GM12801 (cell line): ENCODE data around the gene ITPR3.

ENCODE experiments used
- TF ChIP-seq, protein P1 (sequence below): IDR thresholded peaks from one replicate; pipeline ENCODE4 v1.5.1; 2011; ENCODE audit warnings: control low read depth; ENCODE audit not compliant: insufficient read length; ENCODE audit errors: extremely low read depth

Gene ITPR3

GRCh38 chr6:33692078-33692759 is 71.1 kb downstream of the ITPR3 start:
- TF ChIP-seq, protein P1, sequence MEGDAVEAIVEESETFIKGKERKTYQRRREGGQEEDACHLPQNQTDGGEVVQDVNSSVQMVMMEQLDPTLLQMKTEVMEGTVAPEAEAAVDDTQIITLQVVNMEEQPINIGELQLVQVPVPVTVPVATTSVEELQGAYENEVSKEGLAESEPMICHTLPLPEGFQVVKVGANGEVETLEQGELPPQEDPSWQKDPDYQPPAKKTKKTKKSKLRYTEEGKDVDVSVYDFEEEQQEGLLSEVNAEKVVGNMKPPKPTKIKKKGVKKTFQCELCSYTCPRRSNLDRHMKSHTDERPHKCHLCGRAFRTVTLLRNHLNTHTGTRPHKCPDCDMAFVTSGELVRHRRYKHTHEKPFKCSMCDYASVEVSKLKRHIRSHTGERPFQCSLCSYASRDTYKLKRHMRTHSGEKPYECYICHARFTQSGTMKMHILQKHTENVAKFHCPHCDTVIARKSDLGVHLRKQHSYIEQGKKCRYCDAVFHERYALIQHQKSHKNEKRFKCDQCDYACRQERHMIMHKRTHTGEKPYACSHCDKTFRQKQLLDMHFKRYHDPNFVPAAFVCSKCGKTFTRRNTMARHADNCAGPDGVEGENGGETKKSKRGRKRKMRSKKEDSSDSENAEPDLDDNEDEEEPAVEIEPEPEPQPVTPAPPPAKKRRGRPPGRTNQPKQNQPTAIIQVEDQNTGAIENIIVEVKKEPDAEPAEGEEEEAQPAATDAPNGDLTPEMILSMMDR = no peak

- TF ChIP-seq, protein P1 = no peak
Measured at GRCh38 chr6:33692760-33693158, 71.6 kb downstream of the ITPR3 start.

DNA sequence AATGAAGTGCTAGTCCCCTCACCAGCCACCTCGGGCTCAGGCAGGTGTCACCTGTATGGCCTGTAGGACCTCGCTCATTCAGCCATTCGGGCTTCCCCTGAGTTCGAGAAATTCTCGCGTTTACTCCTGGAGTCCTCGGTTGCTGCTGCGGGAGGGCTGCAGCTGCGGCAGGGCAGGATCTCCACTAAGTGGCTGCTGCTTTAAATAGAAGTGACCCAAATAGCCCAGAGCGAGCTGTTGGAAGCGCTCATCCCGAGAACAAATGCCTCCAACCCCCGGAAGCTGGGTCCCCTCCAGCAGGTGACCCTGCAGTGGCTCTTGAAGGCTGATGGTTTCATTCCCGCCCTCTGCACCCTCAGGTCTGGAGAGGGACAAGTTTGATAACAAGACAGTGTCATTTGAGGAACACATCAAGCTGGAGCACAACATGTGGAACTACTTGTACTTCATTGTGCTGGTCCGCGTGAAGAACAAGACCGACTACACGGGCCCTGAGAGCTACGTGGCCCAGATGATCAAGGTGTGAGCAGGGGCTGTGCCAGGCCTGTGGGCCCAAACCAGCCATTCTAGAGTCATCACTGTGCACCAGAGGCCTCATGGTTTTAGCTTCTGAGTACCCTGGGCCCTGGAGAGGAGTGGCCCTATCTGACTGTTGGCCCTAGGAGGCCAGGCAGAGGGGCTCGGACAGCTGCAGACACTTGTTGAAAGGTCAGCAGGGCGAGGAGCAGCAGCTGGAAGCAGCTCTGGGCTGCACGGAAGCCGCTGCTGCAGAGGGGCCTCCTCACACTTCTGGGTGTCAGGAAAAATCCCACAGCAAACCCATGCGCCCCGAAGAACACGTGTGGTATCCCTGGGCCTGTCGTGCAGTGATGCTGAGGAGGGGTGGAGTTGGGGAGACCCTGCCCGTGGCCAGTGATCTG is 72.3 kb downstream of the ITPR3 start:
- TF ChIP-seq, protein P1 = no peak

DNA sequence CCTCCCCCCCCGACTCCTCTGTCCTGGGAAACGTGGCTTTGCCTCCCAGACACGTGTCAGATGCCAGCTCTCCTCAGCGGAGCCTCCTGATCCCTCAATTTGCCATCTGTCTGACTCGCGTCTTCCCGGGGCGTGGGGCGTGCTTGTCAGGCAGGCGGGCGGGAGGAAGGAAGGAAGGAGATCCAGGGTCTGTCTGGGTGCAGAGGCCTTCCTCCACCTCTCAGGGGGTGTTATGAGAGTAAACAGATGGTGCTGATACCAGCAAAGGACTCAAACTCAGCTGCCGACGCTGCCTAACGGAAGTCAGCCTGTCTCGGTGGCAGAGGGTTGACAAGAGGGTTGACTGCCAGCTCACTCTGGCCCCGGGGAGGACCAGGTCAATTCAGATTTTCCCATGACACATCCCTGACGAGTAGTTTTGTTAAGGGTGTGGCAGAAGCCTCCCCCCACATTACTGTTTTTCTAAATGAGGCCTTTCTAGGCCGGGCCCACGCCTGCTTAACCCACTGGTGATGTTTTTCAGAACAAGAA is 73.3 kb downstream of the ITPR3 start:
- TF ChIP-seq, protein P1 = no peak

DNA sequence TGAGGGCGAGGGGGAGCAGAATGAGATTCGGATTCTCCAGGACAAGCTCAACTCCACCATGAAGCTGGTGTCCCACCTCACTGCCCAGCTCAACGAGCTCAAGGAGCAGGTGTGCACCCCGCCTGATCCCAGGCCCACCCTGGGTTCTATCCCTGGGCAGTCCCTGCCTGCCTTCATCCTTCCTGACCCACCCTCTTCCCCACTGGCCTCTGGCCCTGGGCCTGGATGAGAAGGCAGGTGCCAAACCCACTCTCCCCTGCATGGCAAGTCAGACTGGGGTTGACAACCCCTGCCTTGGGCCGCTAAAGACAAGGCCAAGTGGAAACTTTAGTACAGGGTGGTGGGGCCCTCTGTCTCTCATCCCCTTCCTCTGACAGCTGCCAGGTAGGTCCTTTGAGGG is 73.9 kb downstream of the ITPR3 start:
- TF ChIP-seq, protein P1 = no peak

DNA sequence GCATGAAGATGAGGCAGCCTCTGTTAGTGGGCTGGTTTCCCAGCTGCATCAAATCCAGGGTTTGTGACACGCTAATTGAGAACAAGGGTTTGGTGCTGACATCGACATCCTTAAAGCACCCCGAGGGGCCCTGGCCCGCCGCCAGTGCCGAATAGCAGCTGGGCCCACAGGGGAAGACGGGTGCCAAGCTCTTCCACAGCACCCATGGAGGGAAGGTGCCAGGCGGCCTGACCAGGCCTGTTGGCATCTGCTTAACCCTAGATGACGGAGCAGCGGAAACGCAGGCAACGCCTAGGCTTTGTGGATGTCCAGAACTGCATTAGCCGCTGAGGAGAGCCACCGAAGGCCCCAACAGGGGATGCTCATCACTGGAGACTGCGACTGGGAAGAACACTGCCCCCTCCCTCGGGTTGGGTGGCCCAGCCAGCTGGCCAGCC is 74.3 kb downstream of the ITPR3 start:
- TF ChIP-seq, protein P1 = no peak

- TF ChIP-seq, protein P1 = no peak
Measured at GRCh38 chr6:33696076-33696475, 75.0 kb downstream of the ITPR3 start.
